HG03139 (cell line): ENCODE data around the gene SYNDIG1.

ENCODE experiments used
- ATAC-seq: cut with Tn5 transposase; IDR thresholded peaks from one replicate; pipeline ENCODE4 v1.9.1; 2021; ENCODE audit not compliant: unreplicated experiment

SYNDIG1 gene

GRCh38 chr20:24672181-24672880 is 202.9 kb downstream of the SYNDIG1 start:
- no peak for ATAC-seq

DNA sequence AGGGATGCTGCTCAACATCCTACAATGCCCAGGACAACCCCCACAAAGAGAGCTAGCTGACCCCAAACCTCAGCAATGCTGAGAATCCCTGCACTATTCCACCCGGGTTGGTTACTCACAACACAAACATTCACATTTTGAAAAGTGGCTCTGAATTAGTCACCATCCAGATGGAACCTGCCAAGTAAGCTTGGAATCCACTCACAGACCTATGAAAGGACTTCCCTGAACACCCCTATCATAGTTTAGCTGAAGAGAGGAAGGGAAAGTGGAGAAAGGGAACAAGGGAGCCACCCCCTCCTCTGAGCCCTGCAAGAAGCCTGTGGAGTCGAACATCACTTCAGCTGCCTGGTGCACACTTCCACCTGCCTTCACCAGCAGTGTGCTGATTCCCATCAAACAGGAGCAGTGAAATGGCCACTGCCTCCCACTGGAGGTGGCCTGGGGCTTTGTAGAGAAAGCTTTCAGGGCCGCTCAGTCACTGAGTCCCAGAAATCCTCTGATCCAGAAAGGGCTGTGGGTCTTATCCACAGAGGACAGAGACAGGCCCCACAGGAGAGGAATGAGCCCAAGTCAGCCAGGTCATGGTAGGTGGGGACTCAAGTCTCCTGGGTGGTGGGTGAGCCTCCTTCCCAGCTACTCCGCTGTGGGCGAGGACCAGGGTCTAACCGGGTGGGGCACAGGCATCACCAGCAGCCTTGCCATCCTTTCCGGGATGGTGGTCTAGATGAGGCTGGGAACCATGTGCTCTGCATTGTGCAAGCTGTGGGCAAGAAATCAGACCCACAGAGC is 203.7 kb downstream of the SYNDIG1 start:
- no peak for ATAC-seq

- no peak for ATAC-seq
Observed at GRCh38 chr20:24673678-24674570, 204.5 kb downstream of the SYNDIG1 start.

GRCh38 chr20:24674921-24675605 is 205.6 kb downstream of the SYNDIG1 start:
- no peak for ATAC-seq

DNA sequence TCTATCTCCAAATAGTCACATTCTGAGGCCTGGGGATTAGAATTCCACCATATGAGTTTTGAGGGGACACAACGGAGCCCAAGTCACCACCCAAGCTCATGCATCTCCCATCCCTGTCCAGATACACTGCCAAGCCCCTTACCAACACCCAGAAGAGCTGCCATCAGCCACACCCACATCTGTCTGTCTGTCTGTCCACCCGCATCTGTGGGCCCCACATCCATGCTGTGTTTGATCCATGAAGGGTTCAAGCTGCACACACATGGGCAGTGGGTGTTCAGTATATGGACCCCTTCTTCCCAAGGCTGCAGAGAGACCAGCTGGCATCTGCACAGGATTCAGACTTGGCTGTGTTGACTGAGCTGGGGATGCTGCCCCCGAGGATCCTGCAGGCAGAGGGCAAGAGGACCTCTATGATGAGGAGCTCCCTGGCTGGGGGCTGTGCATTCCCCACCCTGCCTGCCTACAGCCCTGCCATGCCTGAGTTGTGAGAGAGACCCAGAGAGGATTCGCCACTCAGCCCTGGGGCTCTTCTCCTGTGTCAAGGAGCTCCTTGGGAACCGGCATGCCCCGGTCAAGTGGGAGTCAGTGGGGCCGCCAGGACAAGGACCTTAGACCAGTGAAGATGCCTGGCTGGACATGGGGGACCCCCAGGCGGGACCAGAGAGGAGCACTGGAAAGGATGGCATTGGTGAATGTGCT is 206.4 kb downstream of the SYNDIG1 start:
- no peak for ATAC-seq

- ATAC-seq: no peak
Observed at GRCh38 chr20:24676353-24676977, 207.0 kb downstream of the SYNDIG1 start.

GRCh38 chr20:24676978-24677370 is 207.5 kb downstream of the SYNDIG1 start:
- ATAC-seq: no peak

GRCh38 chr20:24677626-24678315 is 208.3 kb downstream of the SYNDIG1 start:
- no peak for ATAC-seq

DNA sequence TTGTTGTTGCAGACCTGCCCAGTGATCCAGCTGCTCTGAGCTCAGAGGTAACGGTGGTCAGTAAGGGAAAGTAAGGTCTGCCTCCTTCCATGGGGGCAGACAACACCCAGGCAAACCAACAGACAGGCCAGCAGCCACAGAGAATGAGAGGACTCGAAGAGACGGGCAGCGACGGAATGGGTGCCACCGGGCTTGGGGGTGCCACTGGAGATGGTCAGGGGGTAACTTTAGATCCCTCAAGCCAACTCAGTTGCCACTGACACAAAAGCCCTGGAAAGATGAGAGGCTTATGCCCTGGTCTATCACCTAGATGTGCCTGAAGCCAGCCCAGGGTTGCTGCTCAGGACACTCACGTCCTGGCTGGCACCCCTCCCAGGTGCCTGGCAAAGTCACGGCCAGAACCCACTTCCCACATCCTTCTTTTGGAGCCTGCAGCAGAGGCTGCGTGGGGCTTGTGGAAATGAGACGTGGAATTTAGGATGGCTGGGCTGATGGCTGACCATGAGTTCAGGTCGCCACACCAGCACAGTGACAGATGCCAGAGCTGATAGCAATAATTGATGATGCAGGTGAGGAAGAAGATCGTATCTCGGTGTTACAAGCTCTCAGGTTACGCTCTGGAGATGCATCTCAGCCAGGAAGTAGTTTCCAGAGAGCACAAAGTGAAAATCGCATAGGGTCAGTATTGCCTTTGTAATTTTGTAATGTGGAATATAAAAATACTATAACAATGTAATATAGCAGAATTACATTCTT is 209.1 kb downstream of the SYNDIG1 start:
- no peak for ATAC-seq

DNA sequence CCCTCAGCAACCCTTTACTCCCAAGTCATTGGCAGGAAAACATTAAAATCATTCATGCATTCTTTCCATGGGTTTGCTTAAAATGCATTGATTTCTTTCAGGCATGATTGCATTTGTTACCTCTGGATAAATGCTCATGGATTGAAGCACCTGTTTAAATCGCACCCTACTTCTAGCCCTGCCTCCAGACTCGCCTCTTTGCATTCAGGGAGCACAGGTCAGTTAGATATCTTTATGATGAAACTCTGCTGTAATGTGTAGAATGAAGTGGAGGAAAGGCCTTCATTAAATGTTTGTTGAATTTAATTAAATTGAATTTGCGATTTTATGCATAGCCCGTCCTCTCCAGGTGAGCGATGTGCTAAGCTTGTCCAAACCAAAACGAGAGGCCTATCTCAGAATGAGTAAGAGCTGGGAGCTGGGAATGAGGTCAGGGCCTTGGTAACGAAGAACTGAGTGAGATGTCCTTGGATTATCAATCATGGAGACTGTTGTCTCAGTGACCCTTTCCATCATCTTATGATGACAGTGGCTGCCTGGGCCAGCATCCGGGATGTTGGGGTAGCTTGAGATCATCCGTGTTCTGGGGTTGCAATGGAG is 210.1 kb downstream of the SYNDIG1 start:
- ATAC-seq: no peak

- no peak for ATAC-seq
Observed at GRCh38 chr20:24681634-24682495, 212.4 kb downstream of the SYNDIG1 start.

GRCh38 chr20:24682496-24682985 is 213.1 kb downstream of the SYNDIG1 start:
- no peak for ATAC-seq

GRCh38 chr20:24683676-24684075 is 214.2 kb downstream of the SYNDIG1 start:
- no peak for ATAC-seq

- no peak for ATAC-seq
Observed at GRCh38 chr20:24684421-24684871, 215.0 kb downstream of the SYNDIG1 start.

GRCh38 chr20:24684956-24685691 is 215.7 kb downstream of the SYNDIG1 start:
- ATAC-seq: no peak

- ATAC-seq: no peak
Observed at GRCh38 chr20:24685736-24686135, 216.3 kb downstream of the SYNDIG1 start.
